ENCODE data around the gene CACNB4. TPM values are rescaled to one million over a fixed set of nuclear protein-coding genes. Genes with fewer than 3 reads are reported as not detected.

CACNB4 gene
- total RNA-seq, 1 donor from 2014 or later, result 17.3 TPM

- no peak for DNase-seq
- intact Hi-C loops (cut with DNase I), result no loop called here
Observed at GRCh38 chr2:152054593-152054992, 44.3 kb downstream of the CACNB4 start.

GRCh38 chr2:152051436-152051835 is 47.4 kb downstream of the CACNB4 start:
- H3K27me3 ChIP-seq (ENCODE audit: low read depth), result no peaks in the 10 kb centered on the region
- DNase-seq (no peak), ATAC-seq (no peak)
- no peak for TF ChIP-seq CTCF (IDR thresholded peaks at IDR 0.05)
- no peaks in the 10 kb centered on the region for H3K36me3 ChIP-seq
- no peaks in the 10 kb centered on the region for H3K4me1 ChIP-seq
- no peak overlapping the region for H3K4me3 ChIP-seq
- H3K27ac ChIP-seq, result no peak overlapping the region
- H3K9me3 ChIP-seq, result no peaks in the 10 kb centered on the region
- intact Hi-C loops (cut with DNase I), result no loop called here

More at GRCh38 chr2:152054593-152054992, 44.3 kb downstream of the CACNB4 start:
- no peak overlapping the region for H3K27ac ChIP-seq
- H3K9me3 ChIP-seq, result no peaks in the 10 kb centered on the region
- no peak for ATAC-seq
- no peaks in the 10 kb centered on the region for H3K4me1 ChIP-seq
- no peaks in the 10 kb centered on the region for H3K27me3 ChIP-seq (ENCODE audit: low read depth)
- TF ChIP-seq CTCF (IDR thresholded peaks at IDR 0.05), result no peak
- no peaks in the 10 kb centered on the region for H3K36me3 ChIP-seq
- H3K4me3 ChIP-seq, result no peak overlapping the region

- Histone ChIP-seq H3K27ac (no peak overlapping the region), H3K4me1 (no peaks in the 10 kb centered on the region), H3K36me3 (no peaks in the 10 kb centered on the region), H3K4me3 (no peak overlapping the region), H3K27me3 (ENCODE audit: low read depth) (no peaks in the 10 kb centered on the region), H3K9me3 (no peaks in the 10 kb centered on the region)
- DNase-seq (no peak), ATAC-seq (no peak)
- intact Hi-C loops (cut with DNase I), result no loop called here
- TF ChIP-seq CTCF (IDR thresholded peaks at IDR 0.05), result no peak
Observed at GRCh38 chr2:152050915-152051314, 47.9 kb downstream of the CACNB4 start.

DNA sequence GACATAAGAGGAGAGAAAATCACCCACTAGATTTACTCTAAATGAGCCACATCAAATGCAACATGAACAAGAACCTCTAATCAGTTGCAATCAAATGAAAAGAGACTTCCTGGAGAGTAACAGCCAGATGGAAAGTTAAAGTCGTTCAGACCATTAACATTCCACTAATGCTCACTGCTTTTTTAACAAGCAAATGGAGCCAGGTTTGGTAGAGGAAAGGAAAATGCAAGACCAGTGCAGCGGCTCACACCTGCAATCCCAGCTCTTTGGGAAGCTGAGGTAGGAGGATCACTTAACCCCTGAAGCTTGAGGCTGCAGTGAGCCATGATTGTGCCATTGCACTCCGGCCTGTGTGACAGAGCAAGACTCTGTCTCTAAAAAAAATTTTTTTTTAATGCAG is 48.5 kb downstream of the CACNB4 start:
- H3K4me3 ChIP-seq, result no peak overlapping the region
- no peak overlapping the region for H3K27ac ChIP-seq
- H3K27me3 ChIP-seq (ENCODE audit: low read depth), result no peaks in the 10 kb centered on the region
- no peak for ATAC-seq
- H3K4me1 ChIP-seq, result no peaks in the 10 kb centered on the region
- no peak for DNase-seq
- intact Hi-C loops (cut with DNase I), result no loop called here
- TF ChIP-seq CTCF (IDR thresholded peaks at IDR 0.05), result no peak
- no peaks in the 10 kb centered on the region for H3K9me3 ChIP-seq
- H3K36me3 ChIP-seq, result no peaks in the 10 kb centered on the region

- no peak overlapping the region for H3K4me3 ChIP-seq
- no peaks in the 10 kb centered on the region for H3K4me1 ChIP-seq
- no peaks in the 10 kb centered on the region for H3K27me3 ChIP-seq (ENCODE audit: low read depth)
- H3K27ac ChIP-seq, result no peak overlapping the region
- intact Hi-C loops (cut with DNase I), result no loop called here
- no peaks in the 10 kb centered on the region for H3K36me3 ChIP-seq
- no peak for TF ChIP-seq CTCF (IDR thresholded peaks at IDR 0.05)
- DNase-seq (no peak), ATAC-seq (no peak)
- H3K9me3 ChIP-seq, result no peaks in the 10 kb centered on the region
Observed at GRCh38 chr2:152049541-152049940, 49.3 kb downstream of the CACNB4 start.
